GM19043 (cell line): Measurements from ENCODE around the gene OLIG3.

ENCODE experiments used
- ATAC-seq: cut with Tn5 transposase; IDR thresholded peaks from one replicate; pipeline ENCODE4 v1.9.1; 2021; ENCODE audit warnings: low read depth; ENCODE audit not compliant: unreplicated experiment

OLIG3 gene

DNA sequence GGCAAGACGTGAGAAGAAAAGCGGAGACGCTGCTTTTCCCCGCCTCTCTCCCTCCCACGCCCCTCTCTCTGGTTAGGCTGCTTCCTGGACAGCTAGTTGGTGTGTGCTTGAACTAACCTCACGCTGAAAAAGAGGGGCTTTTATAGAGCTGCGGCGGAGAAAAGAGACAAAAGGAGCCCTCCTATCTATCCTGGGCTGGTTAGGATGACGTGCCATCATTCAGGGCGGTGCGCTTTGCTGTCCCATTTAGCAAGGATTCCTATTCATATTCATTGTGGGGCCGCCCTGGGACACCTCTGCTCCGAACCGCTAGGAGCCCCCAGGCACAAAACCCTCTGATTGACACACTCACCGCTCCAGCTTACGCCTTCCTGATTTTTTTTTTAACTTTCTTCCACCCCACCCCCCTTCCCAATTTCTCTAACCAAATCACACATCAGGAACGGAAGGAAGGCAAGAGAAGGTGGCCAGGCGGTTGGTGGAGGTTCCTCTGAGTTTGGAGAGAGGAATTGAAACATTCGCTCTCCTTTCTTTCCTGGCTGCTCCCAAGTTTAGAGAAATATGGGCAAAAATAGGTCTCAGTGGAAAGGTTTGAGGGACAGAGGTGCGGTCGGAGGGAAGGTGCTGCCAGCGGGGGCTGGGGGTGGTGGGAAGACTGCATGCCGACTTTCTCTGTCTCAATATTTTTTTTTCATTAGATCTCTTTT is at the start of gene OLIG3:
Gene OLIG3, minus strand, starts transcription at position 114 of the 707 bp plus-strand sequence. CDS start 224 bp downstream, outside the sequence.
- ATAC-seq, result no peak

GRCh38 chr6:137543114-137543513 is 48.9 kb upstream of the OLIG3 start:
- ATAC-seq, result no peak

GRCh38 chr6:137542713-137543112 is 48.5 kb upstream of the OLIG3 start:
- no peak for ATAC-seq

- no peak for ATAC-seq
These were observed 47.4 kb upstream of the OLIG3 start for GRCh38 chr6:137541534-137542063.

- ATAC-seq, result no peak
These were observed 42.0 kb upstream of the OLIG3 start for GRCh38 chr6:137536104-137536773.

DNA sequence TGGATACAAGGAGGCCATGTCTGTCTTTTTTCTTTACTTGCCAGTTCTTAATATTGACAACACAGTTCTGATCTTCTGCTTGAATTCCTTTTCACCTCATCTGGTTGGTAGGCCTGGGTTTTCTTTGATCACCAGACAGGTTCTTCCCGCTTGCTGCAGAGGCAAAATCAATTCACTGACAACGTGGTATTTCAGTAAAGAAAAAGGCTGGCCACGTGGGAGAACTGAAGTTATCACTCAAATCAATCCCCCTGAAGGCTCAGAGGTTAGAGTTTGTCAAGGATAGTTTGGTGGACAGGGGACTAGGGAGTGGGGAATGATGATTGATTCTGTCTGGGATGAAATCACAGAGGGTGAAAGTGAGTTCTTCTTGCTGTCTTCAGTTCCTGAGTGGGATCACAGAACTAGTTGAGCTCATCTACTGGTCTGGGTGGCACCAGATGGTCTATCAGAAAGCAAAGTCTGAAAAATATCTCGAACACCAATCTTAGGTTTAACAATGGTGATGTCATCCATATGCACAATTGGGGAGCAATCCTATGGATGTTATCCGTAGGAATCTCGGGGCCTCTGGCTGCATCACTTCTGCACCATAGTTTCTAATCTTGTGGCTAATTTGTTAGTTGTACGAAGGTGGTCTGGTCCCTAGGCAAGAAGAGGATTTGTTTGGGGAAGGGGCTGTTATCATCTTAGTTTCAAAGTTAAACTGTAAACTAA is 37.3 kb upstream of the OLIG3 start:
- ATAC-seq, result no peak

DNA sequence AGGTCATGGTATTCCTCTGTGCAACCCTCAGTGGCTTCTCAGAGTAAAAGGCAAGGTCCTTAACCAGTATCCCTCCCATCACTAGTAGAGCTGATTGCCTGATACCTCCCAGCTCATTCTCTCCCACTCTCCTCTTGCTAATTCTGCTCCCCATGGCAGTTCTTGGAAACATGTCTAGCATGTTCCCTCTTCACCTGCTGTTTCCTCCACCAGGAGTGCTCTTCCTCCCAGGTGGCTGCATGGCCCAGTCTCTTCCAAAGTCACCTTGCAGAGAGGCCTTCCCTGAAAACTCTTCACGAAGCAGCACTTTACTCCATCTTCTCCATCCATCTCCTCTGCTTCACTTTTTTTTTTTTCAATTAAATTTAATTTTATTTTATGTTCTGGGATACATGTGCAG is 36.2 kb upstream of the OLIG3 start:
- ATAC-seq, result no peak

- no peak for ATAC-seq
These were observed 28.6 kb upstream of the OLIG3 start for GRCh38 chr6:137522831-137523230.

DNA sequence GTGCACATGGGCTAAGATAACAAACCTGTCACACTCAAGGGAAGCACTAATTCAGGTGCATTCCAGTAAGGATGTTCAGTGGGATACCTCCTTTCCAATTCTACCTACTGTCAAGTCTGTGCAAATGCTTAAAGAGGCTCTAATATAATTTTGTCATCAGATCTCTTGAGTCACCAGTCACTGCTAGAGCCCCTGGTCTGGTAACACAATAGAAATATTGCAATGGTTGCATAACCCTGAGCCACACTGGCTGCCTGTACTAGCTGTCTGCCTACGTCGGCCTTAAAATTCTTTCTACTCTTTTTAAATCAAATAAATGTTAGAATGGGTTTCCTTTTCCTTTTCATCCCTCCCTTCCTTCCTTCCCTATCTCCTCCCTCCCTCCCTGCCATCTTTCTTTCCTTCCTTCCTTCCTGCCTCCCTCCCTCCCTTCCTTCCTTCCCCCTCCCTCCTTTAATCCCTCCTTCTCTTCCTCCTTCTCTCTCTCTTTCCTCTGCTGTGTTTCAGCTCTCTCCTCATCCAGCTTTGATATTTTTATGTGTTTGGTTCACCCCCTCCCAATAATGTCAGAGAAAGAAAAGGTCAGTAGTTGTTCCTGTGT is 28.1 kb upstream of the OLIG3 start:
- ATAC-seq, result no peak

DNA sequence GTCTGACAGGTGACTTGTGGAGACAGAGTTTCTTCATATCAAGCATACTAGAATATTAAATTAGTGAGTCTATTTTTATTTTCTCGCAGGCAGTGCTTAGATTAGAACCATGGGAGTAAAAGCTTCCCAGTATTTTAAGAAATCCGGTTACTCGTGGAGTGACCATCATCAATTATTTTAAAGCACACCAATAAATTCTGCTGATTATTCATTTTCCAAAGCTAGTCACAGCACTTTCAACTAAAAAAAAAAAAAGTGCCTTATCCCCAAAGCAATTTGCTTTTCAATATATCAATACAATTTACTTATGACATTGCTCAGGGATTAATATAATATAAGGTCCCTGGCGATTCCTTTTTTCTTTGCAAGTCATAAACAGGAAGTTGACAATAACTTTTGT is 26.3 kb upstream of the OLIG3 start:
- no peak for ATAC-seq

- no peak for ATAC-seq
These were observed 25.5 kb upstream of the OLIG3 start for GRCh38 chr6:137519629-137520176.

DNA sequence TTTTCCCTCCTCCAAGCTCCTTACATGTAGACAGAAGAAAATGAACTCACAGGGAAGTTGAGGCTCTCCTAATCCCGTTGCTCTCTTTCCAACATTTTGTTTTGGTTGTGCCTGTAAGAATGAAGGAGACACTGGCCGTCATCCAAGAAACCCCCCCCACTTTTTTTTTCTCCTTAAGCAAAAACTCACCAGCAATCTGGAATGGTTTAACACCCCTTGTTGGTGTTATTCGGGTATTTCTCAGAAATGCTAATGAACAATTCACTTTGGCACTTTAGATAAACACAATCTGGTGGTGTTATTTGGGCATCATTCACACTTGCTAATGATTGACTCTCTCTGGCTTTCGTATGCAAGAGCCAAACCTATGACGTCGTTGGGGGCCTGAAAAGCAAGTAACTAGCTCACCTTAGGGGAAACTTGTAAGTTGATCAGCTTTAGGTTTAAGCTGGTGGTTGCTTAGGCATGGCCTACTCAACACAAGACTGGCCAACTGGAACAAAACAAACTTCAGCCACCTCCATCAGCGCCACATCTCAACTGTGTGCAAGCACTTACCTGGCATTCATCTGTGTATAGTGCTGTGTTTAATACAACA is 24.3 kb upstream of the OLIG3 start:
- ATAC-seq, result no peak

DNA sequence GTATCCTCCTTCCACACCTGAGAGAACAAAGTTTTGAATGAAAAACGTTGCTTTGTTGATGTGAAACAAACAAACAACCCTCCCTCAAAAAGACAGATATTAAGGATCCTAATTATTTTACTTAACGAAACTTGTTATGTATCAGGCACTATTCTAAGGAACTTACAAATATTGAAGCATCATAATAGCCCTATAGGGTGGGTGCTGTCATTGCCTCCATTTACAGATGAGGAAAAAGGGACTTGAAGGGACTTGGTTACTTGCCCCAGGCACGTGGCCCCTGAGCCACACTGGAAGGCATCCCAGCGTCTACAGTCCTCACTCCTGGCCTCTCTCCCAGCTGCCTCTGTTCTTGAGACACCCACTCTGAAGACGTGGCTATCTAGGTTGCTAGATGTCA is 20.2 kb upstream of the OLIG3 start:
- no peak for ATAC-seq

DNA sequence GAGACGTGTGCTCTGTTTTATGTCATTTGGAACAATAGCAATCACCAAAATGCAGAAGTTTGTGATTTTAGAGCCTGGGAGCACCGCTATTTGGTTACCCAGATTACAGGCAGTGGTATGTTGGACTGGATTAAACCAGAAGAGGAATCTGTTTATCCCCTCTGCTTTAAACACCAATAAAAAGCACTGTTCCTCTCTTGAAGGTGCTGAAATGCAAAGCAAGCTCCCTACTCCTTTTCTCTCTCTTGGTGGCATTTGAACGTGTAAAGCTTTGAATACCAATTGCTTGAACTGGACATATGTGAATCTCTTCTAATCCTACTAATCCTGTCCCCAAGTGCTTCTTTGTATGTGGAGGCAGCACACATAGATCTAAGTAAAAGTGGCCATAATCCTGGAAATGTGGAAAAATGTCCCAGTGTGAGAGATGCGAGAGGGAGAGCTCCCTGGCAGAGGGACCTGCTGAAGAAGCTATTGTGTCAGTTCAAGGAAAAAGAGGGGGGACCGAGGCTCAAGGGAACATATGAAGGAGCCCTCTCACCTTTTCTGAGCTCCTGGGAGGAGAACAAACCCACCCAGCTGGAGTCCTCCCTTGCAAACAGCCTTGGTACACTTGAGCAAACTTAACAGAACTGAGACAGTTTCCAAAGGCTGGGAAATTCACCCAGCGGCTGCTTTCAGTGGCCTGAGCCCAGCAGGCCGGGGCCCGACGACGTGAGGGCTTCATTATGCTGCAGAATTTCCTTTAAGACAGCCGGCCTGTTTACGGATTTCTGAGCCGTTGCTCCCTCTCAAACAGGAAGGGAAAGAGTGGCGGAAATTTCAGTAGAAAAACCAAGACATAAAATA is 18.8 kb upstream of the OLIG3 start:
- no peak for ATAC-seq

DNA sequence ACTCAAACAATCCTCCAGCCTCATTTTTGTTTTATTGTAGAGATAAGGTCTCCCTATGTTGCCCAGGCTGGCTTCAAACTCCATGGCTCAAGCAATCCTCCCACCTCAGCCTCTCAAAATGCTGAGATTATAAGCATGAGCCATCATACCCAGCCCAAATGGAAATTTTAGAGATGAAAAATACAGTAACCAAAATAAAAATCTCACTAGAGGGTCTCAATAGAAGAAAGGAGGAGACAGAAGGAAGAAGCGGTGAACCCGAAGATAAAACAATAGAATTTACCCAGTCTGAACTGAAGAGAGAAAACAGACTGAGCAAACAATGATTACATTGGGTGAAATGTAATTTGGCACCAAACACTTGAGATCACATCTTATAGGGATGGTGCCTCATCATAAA is 16.7 kb upstream of the OLIG3 start:
- ATAC-seq, result no peak

DNA sequence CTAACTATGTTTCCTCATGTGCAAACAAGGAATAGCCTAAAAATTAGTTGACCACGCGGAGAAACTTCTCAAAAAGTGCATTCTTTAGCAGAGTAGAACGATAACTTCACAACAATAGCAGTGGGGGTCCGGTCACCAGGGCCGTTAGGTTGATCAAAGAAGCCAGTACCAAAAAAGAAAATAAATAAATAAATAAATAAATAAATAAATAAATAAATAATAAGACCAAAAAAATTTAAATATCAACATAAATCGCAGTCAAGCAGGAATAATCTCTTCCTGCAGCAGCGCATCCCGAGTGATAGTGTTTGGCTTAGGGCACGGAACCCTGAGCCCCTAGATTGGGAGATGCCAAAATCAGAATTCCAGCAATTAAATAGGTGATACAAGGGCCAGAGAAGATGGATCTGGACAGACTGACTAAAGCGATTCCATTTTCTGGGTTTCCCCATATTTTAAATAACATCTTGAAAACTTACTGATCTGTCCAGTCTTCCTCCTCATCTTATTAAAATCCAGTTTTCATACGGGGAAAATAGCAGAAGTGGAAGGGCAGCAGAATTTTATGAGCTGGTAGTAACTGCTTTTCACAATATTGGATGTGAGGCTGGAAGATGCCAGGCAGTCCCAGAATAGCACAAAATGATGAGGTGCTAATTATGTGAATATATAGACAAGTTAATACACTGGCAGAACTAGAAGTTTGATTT is 4.4 kb upstream of the OLIG3 start:
- ATAC-seq, result no peak

- ATAC-seq, result no peak
These were observed 3.7 kb upstream of the OLIG3 start for GRCh38 chr6:137497721-137498463.
